GM21717 (cell line): ENCODE measurements around the gene SGSH.
A peak's percentile ranks its signal among the peaks of the same experiment; 100 is the strongest.
"Not testable (repeated sequence)": the region's sequence is repeated elsewhere in the genome, so short reads cannot be mapped to it uniquely, and the experiment has no call there.

Experiments used
- ATAC-seq: cut with Tn5 transposase; IDR thresholded peaks from one replicate; pipeline ENCODE4 v1.9.1; 2021; ENCODE audit warnings: mild to moderate bottlenecking, moderate library complexity; ENCODE audit not compliant: unreplicated experiment

SGSH gene

DNA sequence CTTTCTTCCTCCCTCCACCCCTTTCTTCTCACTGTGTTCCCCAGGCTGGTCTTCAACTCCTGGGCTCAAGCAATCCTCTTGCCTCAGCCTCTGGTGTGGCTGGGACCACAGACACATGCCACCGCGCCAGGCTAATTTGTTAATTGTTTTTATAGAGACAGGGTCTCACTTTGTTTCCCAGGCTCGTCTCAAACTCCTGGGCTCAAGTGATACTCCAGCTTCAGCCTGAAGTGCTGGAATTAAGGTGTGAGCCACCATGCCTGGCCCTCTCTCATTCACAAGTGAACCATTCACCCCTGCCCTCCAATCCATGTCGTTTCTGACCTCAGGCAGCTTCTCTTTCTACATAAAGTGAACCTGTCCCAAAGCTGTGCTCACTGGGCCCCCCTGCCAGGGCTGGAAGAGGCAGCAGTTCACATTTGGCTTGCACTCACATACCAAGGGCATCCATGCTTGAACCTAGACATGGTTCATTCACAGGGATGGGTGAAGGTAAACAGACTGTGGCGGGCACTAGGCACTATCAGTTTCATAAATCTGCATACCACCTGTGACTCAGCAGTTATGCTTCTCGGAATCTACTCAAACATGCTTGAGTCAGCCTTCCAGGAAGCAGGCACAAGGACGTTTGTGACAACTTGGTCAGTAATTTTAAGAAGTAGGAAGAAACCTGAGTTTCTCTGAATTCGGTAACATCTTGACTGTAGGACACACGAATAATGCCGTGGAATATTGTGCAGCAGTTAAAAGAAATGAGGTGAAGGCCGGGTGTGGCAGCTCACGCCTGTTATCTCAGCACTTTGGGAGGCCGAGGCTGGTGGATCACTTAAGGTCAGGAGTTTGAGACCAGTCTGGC, 34.5 kb upstream of the SGSH start:
- ATAC-seq: peak; percentile 46

GRCh38 chr17:80253631-80254395, 33.7 kb upstream of the SGSH start:
- no peak for ATAC-seq

- no peak for ATAC-seq
These were observed 32.7 kb upstream of the SGSH start for GRCh38 chr17:80252871-80253270.

DNA sequence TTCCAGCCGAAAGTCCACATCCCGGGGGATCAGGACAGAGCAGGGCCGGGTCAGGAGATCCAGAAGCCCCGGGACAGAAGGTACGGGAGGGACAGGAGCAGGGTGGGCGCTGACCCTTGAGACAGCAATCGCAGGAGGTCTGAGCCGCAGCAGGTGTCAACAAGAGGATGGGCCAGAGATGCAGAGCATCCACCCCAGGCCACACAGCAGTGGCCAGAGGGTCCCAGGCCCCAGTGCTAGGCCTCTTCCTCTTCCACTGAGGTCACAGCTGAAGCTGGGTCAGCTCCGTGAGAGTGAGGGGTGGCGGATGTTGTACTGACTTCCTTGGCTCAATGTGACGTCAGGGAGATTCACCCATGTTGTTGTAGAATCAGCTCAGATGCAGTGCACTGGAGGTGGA, 31.8 kb upstream of the SGSH start:
- no peak for ATAC-seq

GRCh38 chr17:80248894-80249710, 29.0 kb upstream of the SGSH start:
- ATAC-seq: no peak

GRCh38 chr17:80248001-80248893, 28.1 kb upstream of the SGSH start:
- ATAC-seq: no peak

- no peak for ATAC-seq
These were observed 27.4 kb upstream of the SGSH start for GRCh38 chr17:80247561-80247960.

DNA sequence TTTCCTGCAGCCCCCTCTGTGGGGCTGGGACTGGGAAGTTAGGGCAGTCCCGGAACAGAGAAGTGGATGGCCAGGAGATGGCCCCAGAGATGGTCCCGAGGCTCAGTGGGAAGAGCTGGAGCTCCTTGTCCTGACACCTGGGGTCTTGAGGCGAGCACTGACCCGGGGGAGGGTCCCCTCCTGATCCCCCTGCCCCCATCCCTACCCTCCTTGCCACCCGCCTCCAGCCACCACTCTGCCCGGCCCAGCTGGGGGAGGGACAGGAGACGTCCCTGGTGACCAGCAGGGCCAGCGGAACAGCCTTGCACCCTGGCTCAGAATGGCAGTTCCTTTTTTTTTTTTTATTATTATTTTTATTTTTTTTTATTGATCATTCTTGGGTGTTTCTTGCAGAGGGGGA, 26.6 kb upstream of the SGSH start:
- ATAC-seq: no peak

- ATAC-seq: no peak
These were observed 26.1 kb upstream of the SGSH start for GRCh38 chr17:80246266-80246681.

GRCh38 chr17:80245566-80246265, 25.6 kb upstream of the SGSH start:
- ATAC-seq: no peak

GRCh38 chr17:80244871-80245509, 24.9 kb upstream of the SGSH start:
- ATAC-seq: no peak

- ATAC-seq: not testable (repeated sequence)
These were observed 24.3 kb upstream of the SGSH start for GRCh38 chr17:80244448-80244847.

GRCh38 chr17:80243526-80244433, 23.6 kb upstream of the SGSH start:
- ATAC-seq: no peak

- ATAC-seq: no peak
These were observed 22.4 kb upstream of the SGSH start for GRCh38 chr17:80242505-80242904.

GRCh38 chr17:80237386-80237785, 17.3 kb upstream of the SGSH start:
- no peak for ATAC-seq

- no peak for ATAC-seq
These were observed 16.8 kb upstream of the SGSH start for GRCh38 chr17:80236911-80237310.

DNA sequence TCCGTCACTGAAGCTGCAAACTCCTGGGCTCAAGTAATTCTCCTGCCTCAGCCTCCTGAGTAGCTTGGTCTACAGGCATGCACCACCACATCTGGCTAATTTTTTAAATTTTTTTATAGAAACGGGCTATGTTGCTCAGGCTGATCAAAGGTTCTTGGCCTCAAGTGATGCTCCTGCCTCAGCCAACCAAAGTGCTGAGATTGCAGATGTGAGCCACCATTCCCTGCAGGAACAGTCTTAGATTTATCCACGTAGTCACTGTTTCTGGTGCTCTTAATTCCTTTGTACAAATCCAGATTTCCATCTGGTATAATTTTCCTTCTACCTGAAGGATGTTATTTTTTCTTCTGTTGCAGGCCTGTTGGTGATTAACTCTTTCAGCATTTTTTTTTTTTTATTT, 13.1 kb upstream of the SGSH start:
- no peak for ATAC-seq

DNA sequence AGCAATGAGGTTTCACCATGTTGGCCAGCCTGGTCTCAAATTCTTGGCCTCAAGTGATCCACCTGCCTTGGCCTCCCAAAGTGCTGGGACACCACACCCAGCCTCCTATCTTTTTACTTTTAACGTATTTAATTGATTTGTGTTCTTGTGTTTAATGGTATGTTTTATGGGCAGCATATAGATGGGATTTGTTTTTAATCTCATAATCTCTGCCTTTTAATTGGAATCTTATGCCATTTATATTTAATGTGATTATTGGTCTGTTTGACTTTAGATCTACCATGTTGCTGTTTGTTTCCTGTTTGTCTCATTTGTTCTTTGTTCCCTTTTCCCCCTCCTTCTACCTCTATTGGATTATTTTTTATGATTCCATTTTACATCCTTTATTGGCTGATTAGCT, 12.3 kb upstream of the SGSH start:
- ATAC-seq: no peak
